ENCODE data around the gene PCDHB10. TPM values are rescaled to one million over a fixed set of nuclear protein-coding genes. Genes with fewer than 3 reads are reported as not detected.
A peak's percentile ranks its signal among the peaks of the same experiment; 100 is the strongest.
"Not testable (repeated sequence)": the region's sequence is repeated elsewhere in the genome, so short reads cannot be mapped to it uniquely, and the experiment has no call there.

PCDHB10 gene
- total RNA-seq, 1 experiment from 2014 or later = not detected

- BruUV-seq (replicated peaks); POLR2A ChIA-PET; H3K9me3 ChIP-seq (ENCODE audit: control insufficient read depth in 1 of 2, insufficient read depth in 1 of 2, low read depth in 1 of 2, low read length in 2 of 2); H3K4me3 ChIP-seq (replicated peaks in 1 of 2; ENCODE audit: low read depth in 1 of 2, low read length in 2 of 2); H2AFZ ChIP-seq (ENCODE audit: low read depth, low read length, poor library complexity, severe bottlenecking); ATAC-seq; H3K27ac ChIP-seq (ENCODE audit: low read depth, low read length); intact Hi-C loops (cut with micrococcal nuclease); CTCF ChIA-PET; H4K20me1 ChIP-seq (ENCODE audit: insufficient read depth); H3K36me3 ChIP-seq (ENCODE audit: control insufficient read depth in 1 of 2, insufficient read depth in 2 of 2, low read length in 2 of 2); H3K27me3 ChIP-seq (ENCODE audit: insufficient read depth, low read length); H3K79me2 ChIP-seq (ENCODE audit: insufficient read depth, low read length); H3K9ac ChIP-seq (ENCODE audit: low read length); H3K4me2 ChIP-seq (ENCODE audit: low read length); H3K4me1 ChIP-seq (ENCODE audit: control insufficient read depth in 1 of 2, insufficient read depth in 2 of 2, low read length in 2 of 2); RAD21 ChIA-PET (ENCODE audit: low non-redundant PET in 1 of 2, low total read pairs in 2 of 2, uncharacterized antibody in 2 of 2, unreplicated experiment in 2 of 2); DNase-seq (ENCODE audit: low read depth, low spot score); H3K9me2 ChIP-seq (ENCODE audit: insufficient read depth): not testable (repeated sequence)
These were observed 40.5 kb upstream of the PCDHB10 start for GRCh38 chr5:141151632-141152031.

DNA sequence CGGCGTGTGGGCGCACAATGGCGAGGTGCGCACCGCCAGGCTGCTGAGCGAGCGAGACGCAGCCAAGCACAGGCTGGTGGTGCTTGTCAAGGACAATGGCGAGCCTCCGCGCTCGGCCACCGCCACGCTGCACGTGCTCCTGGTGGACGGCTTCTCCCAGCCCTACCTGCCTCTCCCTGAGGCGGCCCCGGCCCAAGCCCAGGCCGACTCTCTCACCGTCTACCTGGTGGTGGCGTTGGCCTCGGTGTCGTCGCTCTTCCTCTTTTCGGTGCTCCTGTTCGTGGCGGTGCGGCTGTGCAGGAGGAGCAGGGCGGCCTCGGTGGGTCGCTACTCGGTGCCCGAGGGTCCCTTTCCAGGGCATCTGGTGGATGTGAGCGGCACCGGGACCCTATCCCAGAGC, 40.1 kb upstream of the PCDHB10 start:
- ATAC-seq; H3K9me3 ChIP-seq (ENCODE audit: control insufficient read depth in 1 of 2, insufficient read depth in 1 of 2, low read depth in 1 of 2, low read length in 2 of 2); BruUV-seq (replicated peaks); RAD21 ChIA-PET (ENCODE audit: low non-redundant PET in 1 of 2, low total read pairs in 2 of 2, uncharacterized antibody in 2 of 2, unreplicated experiment in 2 of 2); H3K79me2 ChIP-seq (ENCODE audit: insufficient read depth, low read length); H4K20me1 ChIP-seq (ENCODE audit: insufficient read depth); H3K4me1 ChIP-seq (ENCODE audit: control insufficient read depth in 1 of 2, insufficient read depth in 2 of 2, low read length in 2 of 2); H3K27ac ChIP-seq (ENCODE audit: low read depth, low read length); POLR2A ChIA-PET; intact Hi-C loops (cut with micrococcal nuclease); H3K36me3 ChIP-seq (ENCODE audit: control insufficient read depth in 1 of 2, insufficient read depth in 2 of 2, low read length in 2 of 2); H3K27me3 ChIP-seq (ENCODE audit: insufficient read depth, low read length); H3K4me3 ChIP-seq (replicated peaks in 1 of 2; ENCODE audit: low read depth in 1 of 2, low read length in 2 of 2); H3K4me2 ChIP-seq (ENCODE audit: low read length); CTCF ChIA-PET; H2AFZ ChIP-seq (ENCODE audit: low read depth, low read length, poor library complexity, severe bottlenecking); H3K9ac ChIP-seq (ENCODE audit: low read length); H3K9me2 ChIP-seq (ENCODE audit: insufficient read depth); DNase-seq (ENCODE audit: low read depth, low spot score): not testable (repeated sequence)

- Histone ChIP-seq H2AFZ (ENCODE audit: low read depth, low read length, poor library complexity, severe bottlenecking) (no peak overlapping the region), H3K79me2 (ENCODE audit: insufficient read depth, low read length) (no peaks in the 10 kb centered on the region), H3K27me3 (ENCODE audit: insufficient read depth, low read length) (no peaks in the 10 kb centered on the region), H3K4me1 (ENCODE audit: control insufficient read depth in 1 of 2, insufficient read depth in 2 of 2, low read length in 2 of 2) (no peaks in the 10 kb centered on the region), H3K9me3 (ENCODE audit: control insufficient read depth in 1 of 2, insufficient read depth in 1 of 2, low read depth in 1 of 2, low read length in 2 of 2) (peaks cover 0 to 3% of the 10 kb centered on the region in 2 experiments; a peak in 1 of 4 replicates), H3K36me3 (ENCODE audit: control insufficient read depth in 1 of 2, insufficient read depth in 2 of 2, low read length in 2 of 2) (no peaks in the 10 kb centered on the region), H4K20me1 (ENCODE audit: insufficient read depth) (no peaks in the 10 kb centered on the region), H3K27ac (ENCODE audit: low read depth, low read length) (no peak overlapping the region), H3K9ac (ENCODE audit: low read length) (no peak overlapping the region), H3K9me2 (ENCODE audit: insufficient read depth) (no peaks in the 10 kb centered on the region), H3K4me2 (ENCODE audit: low read length) (no peak overlapping the region), H3K4me3 (replicated peaks in 1 of 2; ENCODE audit: low read depth in 1 of 2, low read length in 2 of 2) (no peak overlapping the region)
- no TSS peak for BruUV-seq (replicated peaks)
- DNase-seq (ENCODE audit: low read depth, low spot score) (no peak), ATAC-seq (peak; percentile 40; the same call in 1 of the 2 replicates)
- intact Hi-C loops (cut with micrococcal nuclease) = no loop called here
- ChIA-PET RAD21 (ENCODE audit: low non-redundant PET in 1 of 2, low total read pairs in 2 of 2, uncharacterized antibody in 2 of 2, unreplicated experiment in 2 of 2) (no interaction called here), POLR2A (no interaction called here), CTCF (interaction anchor here (1.0 to 1.4 kb wide), 2 partner anchors 16 to 304 kb away, joined by 3 read pairs; no protein-coding TSS in a partner anchor)
- TF ChIP-seq CTCF (IDR thresholded peaks at IDR 0.05 in 2 of 3, conservative IDR thresholded peaks at IDR 0.05 in 1 of 3; ENCODE audit: borderline replicate concordance in 1 of 3, insufficient read depth in 1 of 3, low read depth in 2 of 3, low read length in 2 of 3) (peak in 2 of 3 experiments; percentile 28 to 40; a peak in 3 of 6 replicates), ZFX (IDR thresholded peaks at IDR 0.05) (no peak), RAD21 (IDR thresholded peaks at IDR 0.05; ENCODE audit: low read depth) (peak; percentile 23; the same call in 1 of the 2 replicates)
These were observed 36.4 kb upstream of the PCDHB10 start for GRCh38 chr5:141155540-141156374.

DNA sequence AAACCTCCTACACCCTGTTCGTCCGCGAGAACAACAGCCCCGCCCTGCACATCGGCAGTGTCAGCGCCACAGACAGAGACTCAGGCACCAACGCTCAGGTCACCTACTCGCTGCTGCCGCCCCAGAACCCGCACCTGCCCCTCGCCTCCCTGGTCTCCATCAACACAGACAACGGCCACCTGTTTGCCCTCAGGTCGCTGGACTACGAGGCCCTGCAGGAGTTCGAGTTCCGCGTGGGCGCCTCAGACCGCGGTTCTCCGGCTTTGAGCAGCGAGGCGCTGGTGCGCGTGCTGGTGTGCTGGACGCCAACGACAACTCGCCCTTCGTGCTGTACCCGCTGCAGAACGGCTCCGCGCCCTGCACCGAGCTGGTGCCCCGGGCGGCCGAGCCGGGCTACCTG, 34.8 kb upstream of the PCDHB10 start:
- DNase-seq (ENCODE audit: low read depth, low spot score); H4K20me1 ChIP-seq (ENCODE audit: insufficient read depth); H3K27me3 ChIP-seq (ENCODE audit: insufficient read depth, low read length); BruUV-seq (replicated peaks); H3K79me2 ChIP-seq (ENCODE audit: insufficient read depth, low read length); CTCF ChIA-PET; H3K4me2 ChIP-seq (ENCODE audit: low read length); POLR2A ChIA-PET; H3K9me3 ChIP-seq (ENCODE audit: control insufficient read depth in 1 of 2, insufficient read depth in 1 of 2, low read depth in 1 of 2, low read length in 2 of 2); RAD21 ChIA-PET (ENCODE audit: low non-redundant PET in 1 of 2, low total read pairs in 2 of 2, uncharacterized antibody in 2 of 2, unreplicated experiment in 2 of 2); H3K4me1 ChIP-seq (ENCODE audit: control insufficient read depth in 1 of 2, insufficient read depth in 2 of 2, low read length in 2 of 2); H3K9me2 ChIP-seq (ENCODE audit: insufficient read depth); H3K36me3 ChIP-seq (ENCODE audit: control insufficient read depth in 1 of 2, insufficient read depth in 2 of 2, low read length in 2 of 2); intact Hi-C loops (cut with micrococcal nuclease); H3K9ac ChIP-seq (ENCODE audit: low read length); H3K27ac ChIP-seq (ENCODE audit: low read depth, low read length); H3K4me3 ChIP-seq (replicated peaks in 1 of 2; ENCODE audit: low read depth in 1 of 2, low read length in 2 of 2); H2AFZ ChIP-seq (ENCODE audit: low read depth, low read length, poor library complexity, severe bottlenecking); ATAC-seq: not testable (repeated sequence)

Measured in HCT116 (cell line).